Gastrocnemius medialis (tissue), 4 donors: ENCODE data around the gene EXD3. TPM values are rescaled to one million over a fixed set of nuclear protein-coding genes. Genes with fewer than 3 reads are reported as not detected.
A peak's percentile ranks its signal among the peaks of the same experiment; 100 is the strongest.

ENCODE experiments used
- ATAC-seq, 2 donors: fragments of 150-250 bp; one replicate each; pipeline ENCODE4 v1.9.1; 2016
- DNase-seq, 2 donors: peaks; one replicate each; pipeline ENCODE4 v3.0.0-alpha.2; 2019
- H3K27ac ChIP-seq, 4 donors: fragments of 200-600 bp; sonication (generic); 1 replicate in 1 of 4; 2 replicates in 3 of 4; pipeline ENCODE4 v1.5.1; 2016 to 2018; ENCODE audit warnings: mild to moderate bottlenecking in 2 of 4, moderate library complexity in 1 of 4
- H3K27me3 ChIP-seq, 3 donors: fragments of 200-600 bp; sonication (generic) in 2 of 3; 1 replicate in 1 of 3; 2 replicates in 2 of 3; pipeline versions ENCODE4 v1.5.1 to v1.6.0; 2016 to 2019; ENCODE audit warnings: mild to moderate bottlenecking in 1 of 3, moderate library complexity in 1 of 3
- H3K36me3 ChIP-seq, 2 donors: fragments of 200-600 bp; sonication (generic) in 1 of 2; one replicate each; pipeline ENCODE4 v1.5.1; 2017 to 2018
- H3K4me1 ChIP-seq, 2 donors: fragments of 200-600 bp; sonication (generic) in 1 of 2; one replicate each; pipeline ENCODE4 v1.5.1; 2016 to 2017; ENCODE audit warnings: mild to moderate bottlenecking in 2 of 2
- H3K4me3 ChIP-seq, 4 donors: fragments of 200-600 bp; sonication (generic) in 3 of 4; 1 replicate in 1 of 4; 2 replicates in 3 of 4; pipeline ENCODE4 v1.5.1; 2016 to 2019; ENCODE audit warnings: mild to moderate bottlenecking in 2 of 4
- H3K9me3 ChIP-seq, 3 donors: fragments of 200-600 bp; sonication (generic) in 2 of 3; 1 replicate in 1 of 3; 2 replicates in 2 of 3; pipeline ENCODE4 v1.5.1; 2016 to 2019
- POLR2A ChIP-seq, 2 donors: fragments of 450-650 bp; IDR thresholded peaks; one replicate each; pipeline ENCODE4 v1.6.1; 2017; ENCODE audit warnings: antibody characterized with exemption in 2 of 2, mild to moderate bottlenecking in 2 of 2, moderate library complexity in 2 of 2
- in situ Hi-C, 4 donors: fragments of 200-750 bp; cut with MboI; loops; one replicate each; pipeline versions ENCODE4 v1.15.0 to v1.8.0; 2017; ENCODE audit warnings: low sequenced_read_pairs in 4 of 4
- intact Hi-C: fragments of 100-400 bp; cut with DNase I; formaldehyde crosslinking; loops from one replicate; pipeline ENCODE4 v1.15.1; 2023; ENCODE audit warnings: low total_unique reads
- total RNA-seq, 4 donors: library from RNA; depleted of rRNA; stranded (reverse); fragments of >200 nt; gene quantifications; one replicate each; pipeline versions ENCODE4 v1.1.0 to v1.2.3, GENCODE V29; 2016
- TF ChIP-seq, protein P1 (sequence below), 5 experiments: fragments of 450-650 bp in 3 of 5; fragments of 200-600 bp in 2 of 5; sonication (generic) in 2 of 5; IDR thresholded peaks in 4 of 5; conservative IDR thresholded peaks in 1 of 5; 1 replicate in 4 of 5; 2 replicates in 1 of 5; pipeline ENCODE4 v1.5.1; 2016 to 2019; ENCODE audit warnings: antibody characterized with exemption in 5 of 5, mild to moderate bottlenecking in 3 of 5, moderate library complexity in 3 of 5

Gene EXD3
- total RNA-seq, 4 donors from 2014 or later: 4.8 to 12.5 (median 6.4) TPM

DNA sequence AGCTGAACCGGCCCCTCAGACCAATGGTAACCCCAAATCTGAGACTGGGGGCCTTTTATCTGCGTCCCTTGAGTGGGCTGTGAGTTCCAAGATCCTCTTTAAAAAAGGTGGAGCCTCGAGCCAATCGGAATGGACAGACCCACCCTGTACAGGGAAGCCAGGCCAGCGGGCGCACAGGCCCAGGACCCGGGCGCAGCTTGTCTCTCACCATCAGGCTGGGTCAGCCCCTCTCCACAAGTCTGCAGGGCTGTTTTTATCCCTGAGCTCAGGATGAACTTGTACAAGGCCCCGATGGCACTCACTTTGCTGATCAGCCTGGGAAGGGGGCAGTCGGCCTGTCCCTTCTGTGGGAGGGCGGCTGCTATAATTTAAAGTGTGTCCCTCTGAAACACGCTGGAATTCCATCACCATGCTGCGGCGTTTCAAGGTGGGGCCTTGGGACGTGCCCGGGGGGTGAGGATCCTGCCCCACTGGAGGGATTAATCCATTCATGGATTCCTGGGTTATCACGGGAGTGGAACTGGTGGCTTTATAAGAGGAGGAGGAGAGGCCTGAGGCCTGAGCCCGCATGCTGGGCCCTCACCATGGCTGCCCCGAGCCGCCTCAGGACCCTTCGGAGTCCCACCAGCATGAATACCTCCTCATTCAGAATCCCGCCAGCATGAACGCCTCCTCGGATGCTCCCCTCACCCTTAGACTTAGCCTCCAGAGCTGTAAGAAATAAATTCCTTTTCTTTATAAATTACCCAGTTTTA is 14.1 kb downstream of the EXD3 start:
- DNase-seq (no peak), ATAC-seq (no peak)
- no peaks in the 10 kb centered on the region for H3K9me3 ChIP-seq
- in situ Hi-C loops (loop anchor here (10.0 to 25.0 kb wide), 2 partner anchors 114 to 122 kb away; partner anchors contain the start of gene TOR4A (in 3 of the 4)), intact Hi-C loops (no loop called here)
- no peaks in the 10 kb centered on the region for H3K27me3 ChIP-seq
- no peak overlapping the region for H3K4me3 ChIP-seq
- no peaks in the 10 kb centered on the region for H3K36me3 ChIP-seq
- TF ChIP-seq, protein P1, sequence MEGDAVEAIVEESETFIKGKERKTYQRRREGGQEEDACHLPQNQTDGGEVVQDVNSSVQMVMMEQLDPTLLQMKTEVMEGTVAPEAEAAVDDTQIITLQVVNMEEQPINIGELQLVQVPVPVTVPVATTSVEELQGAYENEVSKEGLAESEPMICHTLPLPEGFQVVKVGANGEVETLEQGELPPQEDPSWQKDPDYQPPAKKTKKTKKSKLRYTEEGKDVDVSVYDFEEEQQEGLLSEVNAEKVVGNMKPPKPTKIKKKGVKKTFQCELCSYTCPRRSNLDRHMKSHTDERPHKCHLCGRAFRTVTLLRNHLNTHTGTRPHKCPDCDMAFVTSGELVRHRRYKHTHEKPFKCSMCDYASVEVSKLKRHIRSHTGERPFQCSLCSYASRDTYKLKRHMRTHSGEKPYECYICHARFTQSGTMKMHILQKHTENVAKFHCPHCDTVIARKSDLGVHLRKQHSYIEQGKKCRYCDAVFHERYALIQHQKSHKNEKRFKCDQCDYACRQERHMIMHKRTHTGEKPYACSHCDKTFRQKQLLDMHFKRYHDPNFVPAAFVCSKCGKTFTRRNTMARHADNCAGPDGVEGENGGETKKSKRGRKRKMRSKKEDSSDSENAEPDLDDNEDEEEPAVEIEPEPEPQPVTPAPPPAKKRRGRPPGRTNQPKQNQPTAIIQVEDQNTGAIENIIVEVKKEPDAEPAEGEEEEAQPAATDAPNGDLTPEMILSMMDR (IDR thresholded peaks at IDR 0.05 in 4 of 5, conservative IDR thresholded peaks at IDR 0.05 in 1 of 5): no peak
- no peak for TF ChIP-seq POLR2A (IDR thresholded peaks at IDR 0.05)
- no peak overlapping the region for H3K27ac ChIP-seq
- H3K4me1 ChIP-seq: peaks cover 18 to 29% of the 10 kb centered on the region in 2 donors

DNA sequence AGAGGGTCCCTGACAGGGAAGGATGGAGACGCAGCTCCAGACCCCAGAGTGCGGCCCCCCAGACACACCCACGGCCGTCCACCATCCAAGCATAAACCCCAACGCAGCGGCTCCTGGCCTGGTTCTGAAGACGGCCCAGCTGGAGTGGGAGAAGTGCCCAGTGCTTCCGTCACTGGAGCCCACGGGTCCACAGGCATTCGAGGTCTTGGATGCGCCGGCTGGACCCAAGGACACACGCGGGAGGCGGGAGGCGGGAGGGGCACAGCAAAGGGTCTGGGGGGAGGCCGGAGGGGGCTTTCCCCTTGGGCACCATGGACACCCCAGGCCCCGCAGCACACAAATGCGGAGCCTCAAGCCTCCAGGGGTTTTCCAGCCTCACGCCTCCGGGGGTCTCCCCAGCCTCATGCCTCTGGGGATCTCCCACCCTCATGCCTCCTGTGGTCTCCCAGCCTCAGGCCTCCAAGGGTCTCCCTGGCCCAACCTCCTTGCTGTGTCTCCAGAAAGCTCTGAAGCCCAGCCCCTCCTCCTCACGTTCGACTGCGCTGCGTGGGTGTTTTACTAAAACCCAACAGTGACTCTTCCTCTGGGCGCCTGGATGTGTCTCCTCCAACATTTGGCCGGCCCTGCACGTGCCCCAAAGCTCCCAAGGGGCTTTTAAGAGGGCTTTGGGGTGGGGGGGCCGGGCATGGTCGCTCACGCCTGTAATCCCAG is 15.2 kb downstream of the EXD3 start:
- Histone ChIP-seq H3K27me3 (no peaks in the 10 kb centered on the region), H3K4me3 (peak overlapping the region; percentile 28 to 54 (median 44)), H3K4me1 (peaks cover 18 to 29% of the 10 kb centered on the region in 2 donors), H3K9me3 (no peaks in the 10 kb centered on the region), H3K36me3 (no peaks in the 10 kb centered on the region), H3K27ac (peak overlapping the region in 3 of 4 donors; percentile 49 to 57 (median 52))
- no peak for TF ChIP-seq POLR2A (IDR thresholded peaks at IDR 0.05)
- in situ Hi-C loops (loop anchor here (10.0 to 25.0 kb wide), 2 partner anchors 113 to 120 kb away; partner anchors contain the start of gene TOR4A (in 3 of the 4)), intact Hi-C loops (loop anchor here (2.0 kb wide), 1 partner anchor 113 kb away; no protein-coding TSS in a partner anchor)
- DNase-seq: no peak
- ATAC-seq: no peak

GRCh38 chr9:137406876-137407589 is 15.9 kb downstream of the EXD3 start:
- intact Hi-C loops: loop anchor here (2.0 kb wide), 1 partner anchor 112 kb away; no protein-coding TSS in a partner anchor
- H3K4me1 ChIP-seq: peaks cover 15 to 29% of the 10 kb centered on the region in 2 donors
- peak overlapping the region; percentile 28 to 54 (median 44) for H3K4me3 ChIP-seq
- H3K27me3 ChIP-seq: no peaks in the 10 kb centered on the region
- ATAC-seq (peak; percentile 68 to 72), DNase-seq (no peak)
- no peak for TF ChIP-seq POLR2A (IDR thresholded peaks at IDR 0.05)
- TF ChIP-seq, protein P1 (IDR thresholded peaks at IDR 0.05 in 4 of 5, conservative IDR thresholded peaks at IDR 0.05 in 1 of 5): peak; percentile 63 to 91 (median 80)
- H3K36me3 ChIP-seq: no peaks in the 10 kb centered on the region
- peak overlapping the region in 3 of 4 donors; percentile 49 to 57 (median 52) for H3K27ac ChIP-seq
- no peaks in the 10 kb centered on the region for H3K9me3 ChIP-seq
- in situ Hi-C loops: loop anchor here (10.0 to 25.0 kb wide), 2 partner anchors 112 to 120 kb away; partner anchors contain the start of gene TOR4A (in 3 of the 4)

DNA sequence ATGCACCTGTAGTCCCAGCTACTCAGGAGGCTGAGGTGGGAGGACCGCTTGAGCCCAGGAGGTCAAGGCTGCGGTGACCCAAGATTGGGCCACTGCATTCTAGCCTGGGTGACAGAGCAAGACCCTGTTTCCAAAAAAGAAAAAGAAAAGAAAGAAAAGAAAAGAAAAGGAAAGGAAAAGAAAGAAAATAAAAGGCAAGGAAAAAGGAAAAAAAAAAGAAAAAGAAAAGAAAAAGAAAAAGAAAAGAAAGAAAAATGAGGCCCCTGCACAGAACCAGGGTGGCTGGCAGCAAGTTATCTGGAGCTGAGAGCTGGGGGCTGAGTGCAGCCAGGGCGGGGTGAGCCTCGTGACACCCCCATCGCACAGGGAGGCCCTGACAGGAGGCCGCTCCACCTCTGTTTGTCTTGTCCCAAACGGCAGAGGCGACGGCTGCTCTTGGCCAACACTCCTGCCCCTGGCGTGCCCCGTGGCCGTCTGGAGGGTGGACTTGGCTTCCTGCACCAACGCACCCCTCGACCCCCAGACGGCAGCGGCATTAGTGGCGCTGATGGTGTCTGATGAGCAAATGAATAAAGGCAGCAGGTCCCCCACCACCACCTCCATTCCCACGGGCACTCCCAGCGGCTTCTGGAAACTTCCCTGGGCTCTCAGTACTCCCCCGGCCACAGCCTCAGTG is 16.7 kb downstream of the EXD3 start:
- Histone ChIP-seq H3K4me3 (peak overlapping the region; percentile 28 to 54 (median 44)), H3K27me3 (no peaks in the 10 kb centered on the region), H3K4me1 (peaks cover 11 to 21% of the 10 kb centered on the region in 2 donors), H3K27ac (peak overlapping the region in 2 of 4 donors; percentile 40 to 57), H3K9me3 (no peaks in the 10 kb centered on the region), H3K36me3 (no peaks in the 10 kb centered on the region)
- in situ Hi-C loops (loop anchor here (10.0 to 25.0 kb wide), 2 partner anchors 111 to 119 kb away; partner anchors contain the start of gene TOR4A (in 3 of the 4)), intact Hi-C loops (loop anchor here (2.0 kb wide), 1 partner anchor 111 kb away; no protein-coding TSS in a partner anchor)
- DNase-seq: no peak
- no peak for ATAC-seq
- TF ChIP-seq, protein P1 (IDR thresholded peaks at IDR 0.05 in 4 of 5, conservative IDR thresholded peaks at IDR 0.05 in 1 of 5): no peak
- no peak for TF ChIP-seq POLR2A (IDR thresholded peaks at IDR 0.05)
